H9 (cell line): ENCODE results near the gene ANKRD30A. TPM values are rescaled to one million over a fixed set of nuclear protein-coding genes. Genes with fewer than 3 reads are reported as not detected.

Source experiments
- DNase-seq: peaks from one replicate; pipeline ENCODE4 v3.0.0-alpha.2; 2017
- H2AFZ ChIP-seq: one replicate; pipeline ENCODE4 v1.6.1; 2013; ENCODE audit warnings: mild to moderate bottlenecking, low read length, control low read depth, moderate library complexity
- H2AK5ac ChIP-seq: 2 replicates; pipeline ENCODE4 v1.6.1; 2013; ENCODE audit warnings: low read length, control low read depth, mixed read lengths; ENCODE audit not compliant: insufficient read length
- H2BK120ac ChIP-seq: one replicate; pipeline ENCODE4 v1.6.1; 2013; ENCODE audit warnings: low read depth, mild to moderate bottlenecking, low read length, control low read depth, inconsistent platforms; ENCODE audit not compliant: poor library complexity, severe bottlenecking
- H2BK12ac ChIP-seq: 2 replicates; pipeline ENCODE4 v1.6.1; 2013; ENCODE audit warnings: low read length, control low read depth, mixed read lengths, low read depth; ENCODE audit not compliant: insufficient read length
- H2BK15ac ChIP-seq: 2 replicates; pipeline ENCODE4 v1.6.1; 2013; ENCODE audit warnings: low read depth, low read length, control low read depth
- H2BK20ac ChIP-seq: one replicate; pipeline ENCODE4 v1.6.1; 2013; ENCODE audit warnings: low read depth, mild to moderate bottlenecking, low read length, control low read depth, inconsistent platforms; ENCODE audit not compliant: poor library complexity, severe bottlenecking
- H2BK5ac ChIP-seq: 2 replicates; pipeline ENCODE4 v1.6.1; 2013; ENCODE audit warnings: low read length, control low read depth, mixed read lengths; ENCODE audit not compliant: insufficient read length
- H3K14ac ChIP-seq: 2 replicates; pipeline ENCODE4 v1.6.1; 2013; ENCODE audit warnings: low read length, control low read depth; ENCODE audit not compliant: insufficient read depth
- H3K18ac ChIP-seq: 2 replicates; pipeline ENCODE4 v1.6.1; 2013; ENCODE audit warnings: low read depth, mild to moderate bottlenecking, mixed read lengths, low read length, control low read depth; ENCODE audit not compliant: insufficient read length
- H3K23ac ChIP-seq: 2 replicates; pipeline ENCODE4 v1.6.1; 2013; ENCODE audit warnings: low read length, control low read depth, mixed read lengths, low read depth; ENCODE audit not compliant: insufficient read length
- H3K23me2 ChIP-seq: 2 replicates; pipeline ENCODE4 v1.6.1; 2013; ENCODE audit warnings: low read depth, mild to moderate bottlenecking, mixed read lengths, low read length, control low read depth; ENCODE audit not compliant: insufficient read length, poor library complexity, severe bottlenecking
- H3K27ac ChIP-seq: 2 replicates; pipeline ENCODE4 v1.5.1; 2013; ENCODE audit warnings: low read length, control low read depth, mixed read lengths, low read depth; ENCODE audit not compliant: insufficient read length
- H3K27me3 ChIP-seq: 2 replicates; pipeline ENCODE4 v1.6.1; 2013; ENCODE audit warnings: low read length, control low read depth, inconsistent platforms; ENCODE audit not compliant: insufficient read depth
- H3K4ac ChIP-seq: 2 replicates; pipeline ENCODE4 v1.6.1; 2013; ENCODE audit warnings: low read depth, mild to moderate bottlenecking, control low read depth, inconsistent platforms, low read length, moderate library complexity
- H3K4me1 ChIP-seq: 2 replicates; pipeline ENCODE4 v1.6.1; 2013; ENCODE audit warnings: low read length, control low read depth, inconsistent platforms; ENCODE audit not compliant: insufficient read depth
- H3K4me2 ChIP-seq: 2 replicates; pipeline ENCODE4 v1.6.1; 2013; ENCODE audit warnings: low read length, control low read depth, mixed read lengths; ENCODE audit not compliant: insufficient read length, insufficient read depth
- H3K56ac ChIP-seq: 2 replicates; pipeline ENCODE4 v1.6.1; 2013; ENCODE audit warnings: low read depth, mild to moderate bottlenecking, mixed read lengths, low read length, control low read depth; ENCODE audit not compliant: insufficient read length
- H3K79me1 ChIP-seq: 2 replicates; pipeline ENCODE4 v1.6.1; 2013; ENCODE audit warnings: low read depth, mild to moderate bottlenecking, moderate library complexity, low read length, control low read depth, inconsistent platforms; ENCODE audit not compliant: insufficient read depth, poor library complexity, severe bottlenecking
- H3K79me2 ChIP-seq: 2 replicates; pipeline ENCODE4 v1.6.1; 2013; ENCODE audit warnings: low read length, control low read depth, inconsistent platforms; ENCODE audit not compliant: insufficient read depth
- H3K9ac ChIP-seq: 2 replicates; pipeline ENCODE4 v1.6.1; 2013; ENCODE audit warnings: low read length, control low read depth, mixed read lengths; ENCODE audit not compliant: insufficient read length; ENCODE audit errors: extremely low read depth
- H3K9me3 ChIP-seq: one replicate; pipeline ENCODE4 v1.6.1; 2013; ENCODE audit warnings: low read depth, low read length, inconsistent platforms; ENCODE audit not compliant: control insufficient read depth
- H3T11ph ChIP-seq: one replicate; pipeline ENCODE4 v1.6.1; 2013; ENCODE audit warnings: mild to moderate bottlenecking, low read length, control low read depth, inconsistent platforms
- H4K20me1 ChIP-seq: one replicate; pipeline ENCODE4 v1.6.1; 2013; ENCODE audit not compliant: control insufficient read depth, insufficient read length, insufficient read depth
- H4K5ac ChIP-seq: 2 replicates; pipeline ENCODE4 v1.6.1; 2013; ENCODE audit warnings: low read depth, mild to moderate bottlenecking, mixed read lengths, low read length, control low read depth; ENCODE audit not compliant: insufficient read length
- H4K8ac ChIP-seq: replicated peaks from 2 replicates; pipeline ENCODE4 v1.6.1; 2013; ENCODE audit warnings: low read length, control low read depth, mixed read lengths, low read depth; ENCODE audit not compliant: insufficient read length
- H4K91ac ChIP-seq: 2 replicates; pipeline ENCODE4 v1.6.1; 2013; ENCODE audit warnings: low read depth, mild to moderate bottlenecking, moderate library complexity, mixed read lengths, low read length, control low read depth; ENCODE audit not compliant: insufficient read length
- H3K27ac Mint-ChIP-seq, 3 experiments: 2 replicates in 2 of 3; 3 replicates in 1 of 3; pipeline ENCODE4 v1.8.0; 2020 to 2021; ENCODE audit warnings: mixed read lengths in 3 of 3, mild to moderate bottlenecking in 1 of 3, moderate library complexity in 1 of 3
- H3K27me3 Mint-ChIP-seq: 2 replicates; pipeline ENCODE4 v1.8.0; 2021; ENCODE audit warnings: low read depth, mild to moderate bottlenecking, moderate library complexity, mixed read lengths
- H3K36me3 Mint-ChIP-seq, 3 experiments: 2 replicates in 2 of 3; 3 replicates in 1 of 3; pipeline ENCODE4 v1.8.0; 2020 to 2021; ENCODE audit warnings: low read depth in 3 of 3, mixed read lengths in 3 of 3; ENCODE audit not compliant: insufficient read depth in 1 of 3
- H3K4me1 Mint-ChIP-seq, 2 experiments: 2 replicates each; pipeline ENCODE4 v1.8.0; 2020; ENCODE audit warnings: mixed read lengths in 2 of 2
- H3K4me3 Mint-ChIP-seq, 2 experiments: 2 replicates in 1 of 2; 3 replicates in 1 of 2; pipeline ENCODE4 v1.8.0; 2020 to 2021; ENCODE audit warnings: mild to moderate bottlenecking in 2 of 2, mixed read lengths in 2 of 2, moderate library complexity in 1 of 2
- H3K9me3 Mint-ChIP-seq, 2 experiments: 2 replicates in 1 of 2; 3 replicates in 1 of 2; pipeline ENCODE4 v1.8.0; 2020; ENCODE audit warnings: mild to moderate bottlenecking in 2 of 2, mixed read lengths in 2 of 2, moderate library complexity in 1 of 2
- CTCF ChIP-seq: fragments of 200-600 bp; sonication (generic); conservative IDR thresholded peaks from 3 replicates; pipeline ENCODE4 v1.8.0; 2021; ENCODE audit warnings: antibody characterized with exemption, mild to moderate bottlenecking
- WGBS: extraction: QIAGEN DNeasy Blood & Tissue Kit; methylation state at CpG from one replicate; pipeline ENCODE4 v1.1.7; 2013; ENCODE audit warnings: missing lambda C conversion rate, low lambda C conversion rate, mixed read lengths; ENCODE audit not compliant: insufficient read length; ENCODE audit errors: extremely low coverage; 5-methylcytosine and 5-hydroxymethylcytosine counted together
- total RNA-seq: library from RNA; stranded (reverse); gene quantifications from 2 replicates; pipeline ENCODE4 v1.2.1, GENCODE V29; 2021

The ANKRD30A gene
- total RNA-seq, 1 experiment from 2014 or later = not detected

- no peaks in the 10 kb centered on the region for H4K20me1 ChIP-seq
These were observed 189.5 kb downstream of the ANKRD30A start for GRCh38 chr10:37314862-37315261.

More at GRCh38 chr10:37314862-37315261, 189.5 kb downstream of the ANKRD30A start:
- Histone ChIP-seq H3K18ac (no peak overlapping the region), H2AFZ (no peak overlapping the region), H2BK120ac (no peak overlapping the region), H2BK15ac (no peak overlapping the region), H4K8ac (no peak overlapping the region), H3K4me2 (no peak overlapping the region), H2AK5ac (no peak overlapping the region), H3K27ac (no peak overlapping the region), H2BK5ac (no peak overlapping the region), H3K14ac (no peak overlapping the region), H3K23me2 (no peaks in the 10 kb centered on the region), H2BK20ac (no peak overlapping the region), H2BK12ac (no peak overlapping the region), H4K91ac (no peak overlapping the region), H3K9me3 (peaks cover 65% of the 10 kb centered on the region), H3K79me2 (no peaks in the 10 kb centered on the region), H3K4me1 (no peaks in the 10 kb centered on the region), H3K4ac (no peak overlapping the region), H3K27me3 (no peaks in the 10 kb centered on the region), H3K9ac (no peak overlapping the region), H3T11ph (no peak overlapping the region), H3K56ac (no peak overlapping the region), H3K23ac (no peak overlapping the region), H3K79me1 (no peaks in the 10 kb centered on the region), H4K5ac (no peak overlapping the region)
- no peak for TF ChIP-seq CTCF
- Mint-ChIP-seq H3K9me3 (peaks cover 83 to 85% of the 10 kb centered on the region in 2 experiments), H3K4me3 (no peak overlapping the region), H3K36me3 (peaks cover 0 to 22% (median 5%) of the 10 kb centered on the region in 3 experiments; a peak in 4 of 7 replicates), H3K4me1 (no peaks in the 10 kb centered on the region), H3K27me3 (no peaks in the 10 kb centered on the region; the same call in 1 of the 2 replicates), H3K27ac (no peak overlapping the region)
- no CpG with 5 or more reads among the region's 1 CpG for WGBS
- no peak for DNase-seq
